IMR-90 (cell line): ENCODE data around the gene CNPY2. TPM values are rescaled to one million over a fixed set of nuclear protein-coding genes. Genes with fewer than 3 reads are reported as not detected.

Experiments used
- ATAC-seq: fragments of 200-7000 bp; cut with Tn5 transposase; 2 replicates; pipeline ENCODE4 v1.9.1; 2020; ENCODE audit warnings: low read depth, mild to moderate bottlenecking, moderate library complexity
- BruUV-seq: library from RNA; stranded (reverse); fragments of 400-500 nt; replicated peaks from 2 replicates; lab custom pipeline; 2021; lab: Mats Ljungman, UMichigan
- CTCF ChIA-PET: fragments of 300-600 bp; formaldehyde crosslinking; extraction: SDS; loops from one replicate; lab custom pipeline; 2021; ENCODE audit warnings: antibody characterized with exemption; lab: Yijun Ruan, JAX
- POLR2A ChIA-PET: fragments of 300-600 bp; sonication (Branson Sonifier 250); formaldehyde crosslinking; loops from one replicate; lab custom pipeline; 2022; ENCODE audit warnings: antibody characterized with exemption; ENCODE audit not compliant: unreplicated experiment; lab: Charles Lee
- DNase-seq: peaks from one replicate; pipeline ENCODE4 v3.0.0; 2013
- H2AFZ ChIP-seq: replicated peaks from 2 replicates; pipeline ENCODE3; 2013; ENCODE audit warnings: low read length, mild to moderate bottlenecking; ENCODE audit not compliant: poor library complexity
- H2AK5ac ChIP-seq: 2 replicates; pipeline ENCODE4 v1.6.1; 2013; ENCODE audit warnings: low read depth, low read length, inconsistent platforms
- H2AK9ac ChIP-seq: replicated peaks from 2 replicates; pipeline ENCODE3; 2013; ENCODE audit warnings: mild to moderate bottlenecking, low read depth, low read length, moderate library complexity; ENCODE audit not compliant: poor library complexity
- H2BK120ac ChIP-seq: 2 replicates; pipeline ENCODE4 v1.6.1; 2013; ENCODE audit warnings: low read depth, low read length, inconsistent platforms
- H2BK15ac ChIP-seq: 3 replicates; pipeline ENCODE4 v1.6.1; 2013; ENCODE audit warnings: low read depth, low read length, inconsistent platforms
- H2BK20ac ChIP-seq: 2 replicates; pipeline ENCODE4 v1.6.1; 2013; ENCODE audit warnings: low read depth, mild to moderate bottlenecking, inconsistent platforms, low read length, moderate library complexity
- H2BK5ac ChIP-seq: 2 replicates; pipeline ENCODE4 v1.6.1; 2013; ENCODE audit warnings: mild to moderate bottlenecking, low read depth, low read length, inconsistent platforms; ENCODE audit not compliant: poor library complexity, severe bottlenecking
- H3K14ac ChIP-seq: replicated peaks from 2 replicates; pipeline ENCODE4 v1.6.1; 2013; ENCODE audit warnings: low read depth, low read length, inconsistent platforms
- H3K18ac ChIP-seq: 2 replicates; pipeline ENCODE4 v1.6.1; 2013; ENCODE audit warnings: low read depth, low read length, control low read depth
- H3K23ac ChIP-seq: 2 replicates; pipeline ENCODE4 v1.6.1; 2013; ENCODE audit warnings: low read depth, low read length, inconsistent platforms
- H3K27ac ChIP-seq: 2 replicates; pipeline ENCODE4 v1.5.1; 2013; ENCODE audit warnings: mild to moderate bottlenecking, control low read depth, low read length; ENCODE audit not compliant: insufficient read depth
- H3K27me3 ChIP-seq: 2 replicates; pipeline ENCODE4 v1.6.1; 2013; ENCODE audit warnings: low read length; ENCODE audit not compliant: control insufficient read depth, insufficient read depth
- H3K36me3 ChIP-seq: 2 replicates; pipeline ENCODE4 v1.6.1; 2013; ENCODE audit warnings: low read length, mixed read lengths; ENCODE audit not compliant: control insufficient read depth, insufficient read depth
- H3K4ac ChIP-seq: 2 replicates; pipeline ENCODE4 v1.6.1; 2013; ENCODE audit warnings: low read depth, low read length, inconsistent platforms
- H3K4me1 ChIP-seq: 2 replicates; pipeline ENCODE4 v1.6.1; 2013; ENCODE audit warnings: low read length, mixed read lengths; ENCODE audit not compliant: control insufficient read depth, insufficient read depth
- H3K4me2 ChIP-seq: 2 replicates; pipeline ENCODE4 v1.6.1; 2013; ENCODE audit warnings: low read depth, mild to moderate bottlenecking, control low read depth, low read length, moderate library complexity
- H3K4me3 ChIP-seq: 2 replicates; pipeline ENCODE4 v1.5.1; 2013; ENCODE audit warnings: low read depth, mild to moderate bottlenecking, control low read depth, low read length, moderate library complexity; ENCODE audit not compliant: insufficient read depth
- H3K56ac ChIP-seq: 2 replicates; pipeline ENCODE4 v1.6.1; 2013; ENCODE audit warnings: low read length, inconsistent platforms; ENCODE audit not compliant: insufficient read depth; ENCODE audit errors: extremely low read depth
- H3K79me1 ChIP-seq, 2 experiments: 2 replicates each; pipeline ENCODE4 v1.6.1; 2013; ENCODE audit warnings: low read length in 2 of 2, inconsistent platforms in 1 of 2, low read depth in 1 of 2
- H3K9ac ChIP-seq: 2 replicates; pipeline ENCODE4 v1.6.1; 2013; ENCODE audit warnings: low read depth, low read length, control low read depth
- H3K9me1 ChIP-seq: 2 replicates; pipeline ENCODE4 v1.6.1; 2013; ENCODE audit warnings: low read length, inconsistent platforms; ENCODE audit not compliant: insufficient read depth
- H3K9me3 ChIP-seq: 2 replicates; pipeline ENCODE4 v1.6.1; 2013; ENCODE audit warnings: low read length; ENCODE audit not compliant: control insufficient read depth, insufficient read depth
- H4K20me1 ChIP-seq: 2 replicates; pipeline ENCODE4 v1.6.1; 2013; ENCODE audit warnings: low read length, inconsistent platforms; ENCODE audit not compliant: insufficient read depth
- H4K5ac ChIP-seq: 2 replicates; pipeline ENCODE4 v1.6.1; 2013; ENCODE audit warnings: mild to moderate bottlenecking, low read depth, low read length, control low read depth
- H4K8ac ChIP-seq, 2 experiments: 2 replicates each; pipeline ENCODE4 v1.6.1; 2013; ENCODE audit warnings: low read depth in 2 of 2, low read length in 2 of 2, control low read depth in 1 of 2, inconsistent platforms in 1 of 2
- H4K91ac ChIP-seq: 2 replicates; pipeline ENCODE4 v1.6.1; 2013; ENCODE audit warnings: low read depth, low read length, inconsistent platforms; ENCODE audit not compliant: insufficient read depth
- CHD1 ChIP-seq: IDR thresholded peaks from 2 replicates; pipeline ENCODE4 v1.6.1; 2012; ENCODE audit warnings: low read depth, low read length, improper control_type of control experiment
- FOS ChIP-seq: fragments of 150-350 bp; IDR thresholded peaks from 2 replicates; pipeline ENCODE4 v1.6.1; 2016; ENCODE audit warnings: low read depth, low read length
- MAFK ChIP-seq: IDR thresholded peaks from 2 replicates; pipeline ENCODE4 v1.6.1; 2012; ENCODE audit warnings: low read depth, low read length, improper control_type of control experiment
- MAZ ChIP-seq: IDR thresholded peaks from 2 replicates; pipeline ENCODE4 v1.6.1; 2012; ENCODE audit warnings: low read depth, mild to moderate bottlenecking, low read length, improper control_type of control experiment, moderate library complexity, borderline replicate concordance
- MXI1 ChIP-seq: IDR thresholded peaks from 2 replicates; pipeline ENCODE4 v1.6.1; 2012; ENCODE audit warnings: low read depth, mild to moderate bottlenecking, low read length, moderate library complexity, borderline replicate concordance
- NFE2L2 ChIP-seq: fragments of 150-350 bp; IDR thresholded peaks from 2 replicates; pipeline ENCODE4 v1.6.1; 2016; ENCODE audit warnings: low read depth, mild to moderate bottlenecking, low read length
- POLR2A ChIP-seq: IDR thresholded peaks from 2 replicates; pipeline ENCODE4 v1.6.1; 2012; ENCODE audit warnings: mild to moderate bottlenecking, low read depth, low read length
- RAD21 ChIP-seq: IDR thresholded peaks from 2 replicates; pipeline ENCODE4 v1.6.1; 2012; ENCODE audit warnings: low read length, improper control_type of control experiment
- RCOR1 ChIP-seq: IDR thresholded peaks from 2 replicates; pipeline ENCODE4 v1.6.1; 2012; ENCODE audit warnings: mild to moderate bottlenecking, low read length, improper control_type of control experiment; ENCODE audit not compliant: insufficient replicate concordance
- RFX5 ChIP-seq: IDR thresholded peaks from 2 replicates; pipeline ENCODE4 v1.8.0; 2012; ENCODE audit warnings: low read depth, mild to moderate bottlenecking, low read length, moderate library complexity
- SMC3 ChIP-seq: fragments of 150-350 bp; IDR thresholded peaks from 2 replicates; pipeline ENCODE4 v1.6.1; 2016; ENCODE audit warnings: low read depth, mild to moderate bottlenecking, antibody characterized with exemption, low read length, moderate library complexity
- WGBS, 2 experiments: methylation state at CpG; one replicate each; pipeline versions ENCODE4 v1.1.5 to v1.1.7; 2013; ENCODE audit warnings: missing lambda C conversion rate in 2 of 2; ENCODE audit not compliant: insufficient read length in 1 of 2; ENCODE audit errors: extremely low coverage in 2 of 2; 5-methylcytosine and 5-hydroxymethylcytosine counted together
- dilution Hi-C: fragments of 300-500 bp; cut with HindIII; formaldehyde crosslinking; loops from one replicate; pipeline ENCODE4 v1.14.3; 2018; ENCODE audit warnings: low sequenced_read_pairs; ENCODE audit not compliant: unreplicated experiment
- in situ Hi-C: fragments of 300-500 bp; cut with MboI; formaldehyde crosslinking; loops from 3 replicates; pipeline ENCODE4 v1.14.3; 2019; ENCODE audit warnings: low sequenced_read_pairs, inconsistent platforms, mixed read lengths
- intact Hi-C: fragments of 100-400 bp; cut with micrococcal nuclease; formaldehyde crosslinking; loops from 2 replicates; pipeline ENCODE4 v1.10.0; 2022
- polyA plus RNA-seq, 3 experiments: library from polyadenylated mRNA; depleted of rRNA; stranded (reverse); fragments of >200 nt; gene quantifications; 2 replicates each; pipeline ENCODE4 v1.2.3, GENCODE V29; 2012; ENCODE audit warnings: low replicate concordance in 1 of 3
- total RNA-seq: library from RNA; depleted of rRNA; stranded (reverse); fragments of >200 nt; gene quantifications from 2 replicates; pipeline ENCODE4 v1.2.3, GENCODE V29; 2012
- TF ChIP-seq, protein P1 (sequence below): fragments of 150-350 bp; IDR thresholded peaks from 2 replicates; pipeline ENCODE4 v1.6.1; 2016; ENCODE audit warnings: low read depth, mild to moderate bottlenecking, low read length, moderate library complexity, borderline replicate concordance
- TF ChIP-seq, protein P2 (sequence below): fragments of 150-350 bp; IDR thresholded peaks from 2 replicates; pipeline ENCODE4 v1.6.1; 2017; ENCODE audit warnings: mild to moderate bottlenecking, antibody characterized with exemption, low read length, low read depth

Gene CNPY2
- total and polyA plus RNA-seq, 2 of the 4 experiments (the other 2 are of a cell fraction) = 65.2 to 175 TPM

DNA sequence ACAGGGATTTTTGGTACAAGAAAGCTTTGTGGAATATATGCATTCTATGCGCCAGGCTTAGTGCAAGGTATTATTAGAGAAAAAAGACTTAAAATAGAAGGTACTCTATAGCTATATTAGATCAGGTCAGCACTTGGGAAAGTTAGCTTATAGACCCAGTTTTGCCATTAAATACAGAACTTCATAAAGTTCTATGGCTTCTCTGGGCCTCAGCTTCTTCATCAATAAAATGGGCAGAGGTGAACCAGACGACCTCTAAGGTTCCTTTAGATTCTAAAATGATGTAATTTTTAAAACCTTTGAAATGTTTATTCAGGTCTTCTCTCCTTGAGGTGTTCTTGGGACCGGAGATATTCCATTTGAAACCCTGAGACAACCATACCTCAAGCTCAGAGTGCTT, 7.1 kb downstream of the CNPY2 start:
- no CpG with 5 or more reads among the region's 3 CpGs for WGBS, 2 experiments
- Histone ChIP-seq H2BK15ac (no peak overlapping the region), H3K14ac (no peak overlapping the region), H3K4me3 (no peak overlapping the region), H3K4ac (no peak overlapping the region), H3K36me3 (peaks cover 35% of the 10 kb centered on the region), H4K20me1 (no peaks in the 10 kb centered on the region), H2BK20ac (no peak overlapping the region), H3K79me1 (peaks cover 5 to 10% of the 10 kb centered on the region in 2 experiments), H3K56ac (no peak overlapping the region), H2AK5ac (no peak overlapping the region), H3K4me2 (no peak overlapping the region), H4K8ac (no peak overlapping the region), H3K9me3 (no peaks in the 10 kb centered on the region), H3K9ac (no peak overlapping the region), H3K18ac (no peak overlapping the region), H2BK120ac (no peak overlapping the region), H2BK5ac (no peak overlapping the region), H2AFZ (no peak overlapping the region), H3K27ac (no peak overlapping the region), H2AK9ac (no peak overlapping the region), H4K91ac (no peak overlapping the region), H3K4me1 (no peaks in the 10 kb centered on the region), H3K23ac (no peak overlapping the region), H3K27me3 (no peaks in the 10 kb centered on the region), H4K5ac (no peak overlapping the region), H3K9me1 (no peaks in the 10 kb centered on the region)
- DNase-seq (no peak), ATAC-seq (no peak)
- BruUV-seq = no TSS peak
- ChIA-PET CTCF (no interaction called here), POLR2A (no interaction called here)
- intact Hi-C loops = no loop called here
- in situ Hi-C loops = no loop called here
- TF ChIP-seq MAZ (no peak), SMC3 (no peak), RAD21 (no peak), FOS (no peak), RCOR1 (no peak), MXI1 (no peak), MAFK (no peak), NFE2L2 (no peak), CHD1 (no peak), POLR2A (no peak), RFX5 (no peak)
- TF ChIP-seq, protein P1, sequence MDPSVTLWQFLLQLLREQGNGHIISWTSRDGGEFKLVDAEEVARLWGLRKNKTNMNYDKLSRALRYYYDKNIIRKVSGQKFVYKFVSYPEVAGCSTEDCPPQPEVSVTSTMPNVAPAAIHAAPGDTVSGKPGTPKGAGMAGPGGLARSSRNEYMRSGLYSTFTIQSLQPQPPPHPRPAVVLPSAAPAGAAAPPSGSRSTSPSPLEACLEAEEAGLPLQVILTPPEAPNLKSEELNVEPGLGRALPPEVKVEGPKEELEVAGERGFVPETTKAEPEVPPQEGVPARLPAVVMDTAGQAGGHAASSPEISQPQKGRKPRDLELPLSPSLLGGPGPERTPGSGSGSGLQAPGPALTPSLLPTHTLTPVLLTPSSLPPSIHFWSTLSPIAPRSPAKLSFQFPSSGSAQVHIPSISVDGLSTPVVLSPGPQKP = no peak
- TF ChIP-seq, protein P2, sequence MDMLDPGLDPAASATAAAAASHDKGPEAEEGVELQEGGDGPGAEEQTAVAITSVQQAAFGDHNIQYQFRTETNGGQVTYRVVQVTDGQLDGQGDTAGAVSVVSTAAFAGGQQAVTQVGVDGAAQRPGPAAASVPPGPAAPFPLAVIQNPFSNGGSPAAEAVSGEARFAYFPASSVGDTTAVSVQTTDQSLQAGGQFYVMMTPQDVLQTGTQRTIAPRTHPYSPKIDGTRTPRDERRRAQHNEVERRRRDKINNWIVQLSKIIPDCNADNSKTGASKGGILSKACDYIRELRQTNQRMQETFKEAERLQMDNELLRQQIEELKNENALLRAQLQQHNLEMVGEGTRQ = no peak
- dilution Hi-C loops = no loop called here
